Activated B cell treated with CpG ODN at 0.5 μM for 24 hours (primary cell): ENCODE measurements around the gene SMC1A. TPM values are rescaled to one million over a fixed set of nuclear protein-coding genes. Genes with fewer than 3 reads are reported as not detected.

Experiments used
- ATAC-seq: fragments of 200-7000 bp; cut with Tn5 transposase; one replicate; pipeline ENCODE4 v1.10.0; 2021; ENCODE audit warnings: low read depth, mild to moderate bottlenecking, moderate library complexity
- CTCF ChIA-PET: fragments of 350-600 bp; sonication (Branson Sonifier 250); formaldehyde crosslinking; loops from one replicate; lab custom pipeline; 2021; ENCODE audit warnings: antibody characterized with exemption; lab: Charles Lee
- POLR2A ChIA-PET: fragments of 350-600 bp; sonication (Branson Sonifier 250); formaldehyde crosslinking; loops from one replicate; lab custom pipeline; 2021; ENCODE audit warnings: antibody characterized with exemption; lab: Charles Lee
- DNase-seq: peaks from one replicate; pipeline ENCODE4 v3.0.0; 2022
- H3K27ac Mint-ChIP-seq: one replicate; pipeline ENCODE4 v1.8.0; 2020; ENCODE audit warnings: mixed read lengths
- H3K27me3 Mint-ChIP-seq: one replicate; pipeline ENCODE4 v1.8.0; 2021; ENCODE audit warnings: mixed read lengths
- H3K36me3 Mint-ChIP-seq: one replicate; pipeline ENCODE4 v1.8.0; 2021; ENCODE audit warnings: low read depth, mixed read lengths
- H3K4me1 Mint-ChIP-seq: one replicate; pipeline ENCODE4 v1.8.0; 2021; ENCODE audit warnings: mixed read lengths
- H3K4me3 Mint-ChIP-seq: one replicate; pipeline ENCODE4 v1.8.0; 2020; ENCODE audit warnings: mild to moderate bottlenecking, mixed read lengths
- H3K9me3 Mint-ChIP-seq: one replicate; pipeline ENCODE4 v1.8.0; 2020; ENCODE audit warnings: mixed read lengths
- intact Hi-C: fragments of 100-400 bp; cut with micrococcal nuclease; formaldehyde crosslinking; loops from one replicate; pipeline ENCODE4 v1.15.1; 2024
- total RNA-seq: library from RNA; stranded (reverse); gene quantifications from 2 replicates; pipeline ENCODE4 v1.2.3, GENCODE V29; 2022
- TF ChIP-seq, protein P1 (sequence below): fragments of 200-600 bp; IDR thresholded peaks from one replicate; pipeline ENCODE4 v1.8.0; 2022; ENCODE audit warnings: antibody characterized with exemption, mild to moderate bottlenecking

The SMC1A gene
- total RNA-seq, 1 donor from 2014 or later, result 75.8 TPM

DNA sequence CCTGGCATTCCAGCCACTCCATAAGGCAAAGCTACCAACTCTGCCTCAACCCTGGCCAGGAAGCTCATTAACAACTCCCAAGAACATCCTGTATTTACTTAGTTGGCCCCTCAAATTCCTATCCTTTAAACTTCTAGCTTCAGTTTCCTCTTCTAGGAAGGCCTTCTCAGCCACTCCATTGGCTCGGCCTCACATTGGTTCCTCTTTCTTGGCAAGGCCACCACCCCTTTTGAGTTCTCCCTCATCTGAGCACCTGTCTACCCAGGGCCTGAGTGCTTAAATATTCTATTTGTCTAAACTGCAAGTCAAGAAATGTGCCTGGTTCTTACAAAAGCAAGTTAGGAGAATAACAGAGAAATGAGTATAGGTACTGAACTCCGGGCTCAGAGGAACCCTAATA lies 10.0 kb downstream of the SMC1A start:
- no peak for ATAC-seq
- DNase-seq, result no peak
- Mint-ChIP-seq H3K4me1 (peaks cover under 1% of the 10 kb centered on the region), H3K27ac (no peak overlapping the region), H3K27me3 (no peaks in the 10 kb centered on the region), H3K36me3 (peaks cover 51% of the 10 kb centered on the region), H3K9me3 (no peaks in the 10 kb centered on the region), H3K4me3 (no peak overlapping the region)
- intact Hi-C loops, result no loop called here
- TF ChIP-seq, protein P1, sequence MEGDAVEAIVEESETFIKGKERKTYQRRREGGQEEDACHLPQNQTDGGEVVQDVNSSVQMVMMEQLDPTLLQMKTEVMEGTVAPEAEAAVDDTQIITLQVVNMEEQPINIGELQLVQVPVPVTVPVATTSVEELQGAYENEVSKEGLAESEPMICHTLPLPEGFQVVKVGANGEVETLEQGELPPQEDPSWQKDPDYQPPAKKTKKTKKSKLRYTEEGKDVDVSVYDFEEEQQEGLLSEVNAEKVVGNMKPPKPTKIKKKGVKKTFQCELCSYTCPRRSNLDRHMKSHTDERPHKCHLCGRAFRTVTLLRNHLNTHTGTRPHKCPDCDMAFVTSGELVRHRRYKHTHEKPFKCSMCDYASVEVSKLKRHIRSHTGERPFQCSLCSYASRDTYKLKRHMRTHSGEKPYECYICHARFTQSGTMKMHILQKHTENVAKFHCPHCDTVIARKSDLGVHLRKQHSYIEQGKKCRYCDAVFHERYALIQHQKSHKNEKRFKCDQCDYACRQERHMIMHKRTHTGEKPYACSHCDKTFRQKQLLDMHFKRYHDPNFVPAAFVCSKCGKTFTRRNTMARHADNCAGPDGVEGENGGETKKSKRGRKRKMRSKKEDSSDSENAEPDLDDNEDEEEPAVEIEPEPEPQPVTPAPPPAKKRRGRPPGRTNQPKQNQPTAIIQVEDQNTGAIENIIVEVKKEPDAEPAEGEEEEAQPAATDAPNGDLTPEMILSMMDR, result no peak
- CTCF ChIA-PET, result no interaction called here
- POLR2A ChIA-PET, result no interaction called here

DNA sequence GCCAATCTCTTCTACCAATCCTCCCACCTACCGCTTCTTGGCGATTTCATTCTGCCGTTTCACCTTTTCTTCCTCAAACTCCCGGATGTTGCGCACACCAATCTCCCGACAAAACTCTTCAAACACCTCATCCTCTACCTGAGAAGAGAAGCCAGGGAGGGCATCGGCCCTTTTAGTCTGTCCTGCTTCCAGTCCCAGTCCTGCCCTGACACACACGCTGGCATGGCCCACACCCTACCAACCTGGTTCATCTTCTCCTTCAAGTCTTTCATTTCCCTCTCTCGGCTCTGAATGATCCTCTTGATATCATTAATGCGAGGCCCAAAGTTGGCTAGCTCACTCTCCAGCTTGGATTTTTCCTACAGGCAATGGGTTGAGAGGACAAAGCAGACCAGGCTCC lies 18.9 kb downstream of the SMC1A start:
- ATAC-seq, result no peak
- DNase-seq, result no peak
- H3K9me3 Mint-ChIP-seq, result no peaks in the 10 kb centered on the region
- intact Hi-C loops, result no loop called here
- H3K27ac Mint-ChIP-seq, result no peak overlapping the region
- TF ChIP-seq, protein P1, result no peak
- no peaks in the 10 kb centered on the region for H3K27me3 Mint-ChIP-seq
- H3K4me3 Mint-ChIP-seq, result no peak overlapping the region
- CTCF ChIA-PET, result no interaction called here
- H3K36me3 Mint-ChIP-seq, result peaks cover 73% of the 10 kb centered on the region
- no peaks in the 10 kb centered on the region for H3K4me1 Mint-ChIP-seq
- POLR2A ChIA-PET, result no interaction called here

DNA sequence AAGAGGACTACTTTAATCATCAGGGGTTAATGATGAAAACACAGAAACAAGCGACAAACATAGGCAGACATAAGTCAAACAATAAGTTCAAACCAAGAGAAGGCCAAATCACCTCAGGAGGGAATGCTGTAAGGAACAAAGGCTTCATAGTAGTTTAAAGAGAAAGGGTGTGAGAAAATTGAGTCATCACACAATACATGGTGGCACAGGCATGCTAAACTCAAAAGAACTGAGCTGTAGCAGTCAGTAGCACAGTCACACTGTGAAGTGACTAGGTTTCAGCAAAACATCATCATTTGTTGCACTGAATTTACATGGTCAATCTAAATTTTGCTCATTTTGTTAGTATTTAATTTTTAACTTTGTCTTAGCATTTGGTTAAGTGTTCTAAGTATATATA lies 24.2 kb downstream of the SMC1A start:
- DNase-seq (no peak), ATAC-seq (no peak)
- CTCF ChIA-PET, result no interaction called here
- POLR2A ChIA-PET, result no interaction called here
- H3K4me3 Mint-ChIP-seq, result no peak overlapping the region
- peaks cover 62% of the 10 kb centered on the region for H3K36me3 Mint-ChIP-seq
- intact Hi-C loops, result no loop called here
- no peak overlapping the region for H3K27ac Mint-ChIP-seq
- H3K4me1 Mint-ChIP-seq, result no peaks in the 10 kb centered on the region
- TF ChIP-seq, protein P1, result no peak
- H3K27me3 Mint-ChIP-seq, result no peaks in the 10 kb centered on the region
- H3K9me3 Mint-ChIP-seq, result no peaks in the 10 kb centered on the region

DNA sequence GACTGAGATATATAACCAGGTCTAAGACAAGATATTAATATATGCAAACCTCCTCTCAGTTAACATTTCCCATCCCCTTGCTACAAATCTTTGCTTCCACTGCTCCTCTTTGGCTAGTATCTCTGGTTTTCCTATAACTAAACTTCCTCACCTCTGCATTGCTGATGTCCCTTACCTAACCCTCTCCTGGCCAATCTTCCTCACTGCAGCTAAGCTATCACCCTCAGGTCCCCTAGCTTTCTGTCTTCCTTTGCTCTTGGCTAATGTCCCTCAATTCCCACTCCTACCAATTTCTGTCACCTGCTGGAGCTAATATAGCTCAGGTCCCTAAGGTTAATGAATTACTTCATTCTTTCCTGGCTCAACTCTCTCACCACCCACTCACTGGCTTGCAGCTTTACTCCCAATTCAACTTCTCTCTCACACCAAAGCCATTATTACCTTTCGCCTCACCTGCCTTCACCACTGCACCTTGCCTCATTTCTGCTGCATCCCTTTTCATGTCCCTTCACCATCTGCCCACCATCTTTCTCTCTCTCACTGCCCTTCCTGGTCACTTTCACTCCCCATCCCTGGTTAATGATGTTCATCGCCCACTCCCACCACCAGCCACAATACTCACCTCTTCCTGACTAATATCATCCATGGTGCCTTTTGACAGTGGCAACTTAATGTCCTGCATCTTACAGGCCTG lies 26.7 kb downstream of the SMC1A start:
- TF ChIP-seq, protein P1, result no peak
- Mint-ChIP-seq H3K27me3 (no peaks in the 10 kb centered on the region), H3K27ac (no peak overlapping the region)

DNA sequence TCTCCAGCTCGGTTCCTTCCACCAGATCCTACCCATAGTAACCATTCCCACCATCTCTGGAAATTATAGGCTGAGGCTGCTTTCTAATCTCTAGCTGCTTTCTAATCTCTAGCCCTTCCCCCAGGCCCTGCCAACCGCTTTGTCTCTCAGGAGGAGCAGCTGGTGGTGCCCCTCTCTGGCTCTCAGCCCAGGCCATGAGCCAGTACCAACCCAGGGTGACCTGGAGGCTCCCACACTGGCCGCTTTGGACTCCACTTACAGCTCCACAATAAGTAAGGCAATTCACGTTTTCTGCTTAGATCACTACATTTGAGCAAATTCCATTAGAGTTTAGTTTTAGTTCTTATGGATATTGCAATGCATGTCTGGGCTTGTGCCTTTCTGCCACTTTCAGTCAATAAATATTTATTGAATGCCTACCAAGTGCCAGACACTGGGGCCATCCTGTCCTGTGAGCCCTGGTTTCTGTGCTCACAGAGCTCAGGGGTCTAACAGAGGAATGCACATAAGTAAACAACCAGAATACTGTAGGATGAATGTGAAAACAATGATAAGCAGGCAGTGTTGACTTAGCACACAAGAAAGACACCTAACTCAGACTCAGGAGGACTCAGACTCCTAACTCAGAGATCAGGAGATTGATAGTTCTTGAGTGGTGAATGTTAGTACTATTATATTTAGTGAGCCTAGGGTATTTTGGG lies 38.9 kb downstream of the SMC1A start:
- CTCF ChIA-PET, result no interaction called here
- Mint-ChIP-seq H3K27ac (no peak overlapping the region), H3K27me3 (no peaks in the 10 kb centered on the region), H3K36me3 (peaks cover 62% of the 10 kb centered on the region), H3K9me3 (no peaks in the 10 kb centered on the region), H3K4me3 (no peak overlapping the region), H3K4me1 (no peaks in the 10 kb centered on the region)
- TF ChIP-seq, protein P1, result no peak
- no peak for DNase-seq
- POLR2A ChIA-PET, result no interaction called here
- intact Hi-C loops, result no loop called here
- ATAC-seq, result no peak

More for the DNA sequence above, 26.7 kb downstream of the SMC1A start:
- no peak for ATAC-seq
- CTCF ChIA-PET, result no interaction called here
- H3K9me3 Mint-ChIP-seq, result no peaks in the 10 kb centered on the region
- peaks cover 55% of the 10 kb centered on the region for H3K36me3 Mint-ChIP-seq
- POLR2A ChIA-PET, result no interaction called here
- no peaks in the 10 kb centered on the region for H3K4me1 Mint-ChIP-seq
- no peak overlapping the region for H3K4me3 Mint-ChIP-seq
- no peak for DNase-seq
- intact Hi-C loops, result no loop called here
